MM.1S (cell line): ENCODE results near the gene MYBPC3.

ENCODE experiments used
- DNase-seq: peaks from one replicate; pipeline ENCODE4 v3.0.0-alpha.2; 2015
- H2AFZ ChIP-seq: fragments of 300-600 bp; sonication (generic); 2 replicates; pipeline ENCODE4 v1.6.0; 2016; ENCODE audit warnings: antibody characterized with exemption, low read length
- H3F3A ChIP-seq: fragments of 300-600 bp; sonication (generic); 2 replicates; pipeline ENCODE4 v1.6.1; 2016; ENCODE audit warnings: mild to moderate bottlenecking, antibody characterized with exemption, low read length, moderate library complexity, mixed read lengths; ENCODE audit not compliant: insufficient read depth
- H3K27ac ChIP-seq: fragments of 300-600 bp; sonication (generic); 2 replicates; pipeline ENCODE4 v1.5.1; 2016; ENCODE audit warnings: mild to moderate bottlenecking, low read length
- H3K27me3 ChIP-seq: fragments of 300-600 bp; sonication (generic); replicated peaks from 2 replicates; pipeline ENCODE4 v1.6.0; 2016; ENCODE audit warnings: low read length; ENCODE audit not compliant: insufficient read depth
- H3K36me3 ChIP-seq: fragments of 300-600 bp; sonication (generic); replicated peaks from 2 replicates; pipeline ENCODE4 v1.6.1; 2016; ENCODE audit warnings: mild to moderate bottlenecking, low read length, mixed read lengths; ENCODE audit not compliant: insufficient read depth
- H3K4me1 ChIP-seq: fragments of 300-600 bp; sonication (generic); 2 replicates; pipeline ENCODE4 v1.6.1; 2016; ENCODE audit warnings: low read length, mixed read lengths
- H3K4me2 ChIP-seq: fragments of 300-600 bp; sonication (generic); 2 replicates; pipeline ENCODE4 v1.6.0; 2016; ENCODE audit warnings: low read depth, low read length
- H3K4me3 ChIP-seq: fragments of 300-600 bp; sonication (generic); 2 replicates; pipeline ENCODE4 v1.5.1; 2016; ENCODE audit warnings: low read length, mixed read lengths
- H3K79me2 ChIP-seq: fragments of 300-600 bp; sonication (generic); 2 replicates; pipeline ENCODE4 v1.6.1; 2016; ENCODE audit warnings: mixed run types, low read length, mixed read lengths
- H3K9ac ChIP-seq: fragments of 300-600 bp; sonication (generic); 2 replicates; pipeline ENCODE4 v1.6.1; 2016; ENCODE audit warnings: low read length, mixed read lengths
- H3K9me2 ChIP-seq: fragments of 300-600 bp; sonication (generic); replicated peaks from 2 replicates; pipeline ENCODE4 v1.6.1; 2016; ENCODE audit warnings: mild to moderate bottlenecking, low read length, mixed read lengths; ENCODE audit not compliant: insufficient read depth
- H3K9me3 ChIP-seq: fragments of 300-600 bp; sonication (generic); replicated peaks from 2 replicates; pipeline ENCODE4 v1.6.1; 2016; ENCODE audit warnings: mild to moderate bottlenecking, low read length, mixed read lengths; ENCODE audit not compliant: insufficient read depth
- H4K20me1 ChIP-seq: fragments of 300-600 bp; sonication (generic); 2 replicates; pipeline ENCODE4 v1.6.1; 2016; ENCODE audit warnings: mild to moderate bottlenecking, low read length, moderate library complexity, mixed read lengths; ENCODE audit not compliant: insufficient read depth
- EZH2 ChIP-seq: fragments of 300-600 bp; sonication (generic); optimal IDR thresholded peaks from 2 replicates; pipeline ENCODE3; 2017; ENCODE audit warnings: low read depth, mild to moderate bottlenecking, antibody characterized with exemption, low read length, mixed read lengths
- EZH2phosphoT487 ChIP-seq: fragments of 300-600 bp; sonication (generic); IDR thresholded peaks from 2 replicates; pipeline ENCODE4 v1.6.1; 2018; ENCODE audit warnings: antibody characterized with exemption, low read length
- TF ChIP-seq, protein P1 (sequence below): fragments of 300-600 bp; sonication (generic); IDR thresholded peaks from 2 replicates; pipeline ENCODE4 v1.5.1; 2016; ENCODE audit warnings: antibody characterized with exemption, low read length, mixed read lengths

Gene MYBPC3

DNA sequence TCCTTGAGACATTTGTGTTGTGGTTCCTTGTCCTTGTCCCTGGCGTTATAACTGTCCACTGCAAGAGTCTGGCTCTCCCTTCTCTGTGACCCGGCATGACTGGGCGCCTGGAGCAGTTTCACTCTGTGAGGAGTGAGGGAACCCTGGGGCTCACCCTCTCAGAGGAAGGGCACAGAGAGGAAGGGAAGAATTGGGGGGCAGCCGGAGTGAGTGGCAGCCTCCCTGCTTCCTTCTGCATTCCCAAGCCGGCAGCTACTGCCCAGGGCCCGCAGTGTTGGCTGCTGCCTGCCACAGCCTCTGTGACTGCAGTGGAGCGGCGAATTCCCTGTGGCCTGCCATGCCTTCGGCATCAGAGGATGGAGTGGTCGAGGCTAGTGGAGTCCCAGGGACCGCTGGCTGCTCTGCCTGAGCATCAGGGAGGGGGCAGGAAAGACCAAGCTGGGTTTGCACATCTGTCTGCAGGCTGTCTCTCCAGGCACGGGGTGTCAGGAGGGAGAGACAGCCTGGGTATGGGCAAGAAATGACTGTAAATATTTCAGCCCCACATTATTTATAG lies 23.0 kb downstream of the MYBPC3 start:
- Histone ChIP-seq H3K4me1 (no peaks in the 10 kb centered on the region), H3K9me2 (no peaks in the 10 kb centered on the region), H3K9me3 (no peaks in the 10 kb centered on the region), H3K4me3 (no peak overlapping the region), H3K9ac (no peak overlapping the region), H3K4me2 (no peak overlapping the region), H3K27ac (no peak overlapping the region), H2AFZ (no peak overlapping the region), H3K79me2 (no peaks in the 10 kb centered on the region), H3F3A (no peaks in the 10 kb centered on the region), H3K27me3 (no peaks in the 10 kb centered on the region), H3K36me3 (no peaks in the 10 kb centered on the region), H4K20me1 (no peaks in the 10 kb centered on the region)
- no peak for DNase-seq
- TF ChIP-seq EZH2: no peak
- TF ChIP-seq, protein P1, sequence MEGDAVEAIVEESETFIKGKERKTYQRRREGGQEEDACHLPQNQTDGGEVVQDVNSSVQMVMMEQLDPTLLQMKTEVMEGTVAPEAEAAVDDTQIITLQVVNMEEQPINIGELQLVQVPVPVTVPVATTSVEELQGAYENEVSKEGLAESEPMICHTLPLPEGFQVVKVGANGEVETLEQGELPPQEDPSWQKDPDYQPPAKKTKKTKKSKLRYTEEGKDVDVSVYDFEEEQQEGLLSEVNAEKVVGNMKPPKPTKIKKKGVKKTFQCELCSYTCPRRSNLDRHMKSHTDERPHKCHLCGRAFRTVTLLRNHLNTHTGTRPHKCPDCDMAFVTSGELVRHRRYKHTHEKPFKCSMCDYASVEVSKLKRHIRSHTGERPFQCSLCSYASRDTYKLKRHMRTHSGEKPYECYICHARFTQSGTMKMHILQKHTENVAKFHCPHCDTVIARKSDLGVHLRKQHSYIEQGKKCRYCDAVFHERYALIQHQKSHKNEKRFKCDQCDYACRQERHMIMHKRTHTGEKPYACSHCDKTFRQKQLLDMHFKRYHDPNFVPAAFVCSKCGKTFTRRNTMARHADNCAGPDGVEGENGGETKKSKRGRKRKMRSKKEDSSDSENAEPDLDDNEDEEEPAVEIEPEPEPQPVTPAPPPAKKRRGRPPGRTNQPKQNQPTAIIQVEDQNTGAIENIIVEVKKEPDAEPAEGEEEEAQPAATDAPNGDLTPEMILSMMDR: no peak
- TF ChIP-seq EZH2phosphoT487: no peak

DNA sequence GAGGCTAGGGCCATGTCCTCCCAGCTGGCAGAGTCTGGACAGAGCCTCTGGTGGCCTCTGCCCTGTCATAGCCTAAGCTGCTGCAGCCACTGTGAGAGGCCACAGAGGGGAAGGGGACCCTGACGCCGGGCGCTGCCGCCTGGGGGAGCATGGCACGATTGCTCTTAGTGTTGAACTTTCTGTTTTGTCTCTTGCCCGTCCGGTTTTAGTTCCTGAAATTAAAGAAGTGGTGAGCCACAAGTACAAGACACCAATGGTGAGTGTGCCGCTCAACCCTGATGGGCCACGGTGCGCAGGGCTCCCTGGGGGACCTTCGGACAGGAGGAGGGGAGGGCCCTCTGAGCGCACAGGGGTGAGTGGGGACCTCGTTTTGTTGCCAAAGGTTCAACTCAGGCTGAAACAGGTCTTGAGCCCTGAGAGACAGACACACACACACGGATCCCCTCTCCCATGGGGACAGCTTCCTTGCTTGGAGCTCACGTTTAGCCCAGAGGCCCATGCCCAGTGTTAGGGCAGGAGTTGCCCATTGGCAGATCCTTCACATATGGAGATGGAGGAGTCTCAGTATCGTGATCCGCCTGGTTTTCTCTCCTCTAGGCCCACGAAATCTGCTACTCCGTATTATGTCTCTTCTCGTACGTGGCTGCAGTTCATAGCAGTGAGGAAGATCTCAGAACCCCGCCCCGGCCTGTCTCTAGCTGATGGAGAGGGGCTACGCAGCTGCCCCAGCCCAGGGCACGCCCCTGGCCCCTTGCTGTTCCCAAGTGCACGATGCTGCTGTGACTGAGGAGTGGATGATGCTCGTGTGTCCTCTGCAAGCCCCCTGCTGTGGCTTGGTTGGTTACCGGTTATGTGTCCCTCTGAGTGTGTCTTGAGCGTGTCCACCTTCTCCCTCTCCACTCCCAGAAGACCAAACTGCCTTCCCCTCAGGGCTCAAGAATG lies 23.8 kb downstream of the MYBPC3 start:
- no peaks in the 10 kb centered on the region for H3K79me2 ChIP-seq
- H3K27me3 ChIP-seq: no peaks in the 10 kb centered on the region
- no peaks in the 10 kb centered on the region for H3K36me3 ChIP-seq
- H4K20me1 ChIP-seq: no peaks in the 10 kb centered on the region
- no peak overlapping the region for H3K4me2 ChIP-seq
- H3K9ac ChIP-seq: no peak overlapping the region
- no peak overlapping the region for H3K27ac ChIP-seq
- H3F3A ChIP-seq: no peaks in the 10 kb centered on the region
- H3K4me3 ChIP-seq: no peak overlapping the region
- H2AFZ ChIP-seq: no peak overlapping the region
- H3K9me2 ChIP-seq: no peaks in the 10 kb centered on the region
- TF ChIP-seq EZH2 (no peak), EZH2phosphoT487 (no peak)
- TF ChIP-seq, protein P1: no peak
- no peaks in the 10 kb centered on the region for H3K4me1 ChIP-seq
- H3K9me3 ChIP-seq: no peaks in the 10 kb centered on the region
- DNase-seq: no peak

DNA sequence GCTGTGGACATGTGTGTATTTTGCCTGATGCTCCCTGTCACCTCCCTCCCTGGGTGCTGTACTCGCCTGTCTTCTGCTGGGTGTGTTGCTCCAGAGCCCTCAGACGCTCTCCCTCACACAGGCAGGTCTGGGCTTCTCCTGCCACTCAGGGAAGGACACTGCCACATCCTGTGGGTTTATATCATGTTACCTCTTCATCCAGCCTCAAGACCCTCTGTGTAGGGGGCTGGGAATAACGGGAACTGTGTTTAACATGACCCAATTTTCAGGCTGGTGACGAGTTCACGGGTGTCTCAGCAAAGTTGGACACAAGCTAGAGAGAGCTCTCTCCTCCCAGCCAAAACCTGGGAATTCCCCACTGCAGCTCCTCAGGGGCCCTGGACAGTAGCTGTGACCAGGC lies 24.6 kb downstream of the MYBPC3 start:
- no peaks in the 10 kb centered on the region for H3F3A ChIP-seq
- no peaks in the 10 kb centered on the region for H3K27me3 ChIP-seq
- H3K4me3 ChIP-seq: no peak overlapping the region
- no peak overlapping the region for H3K4me2 ChIP-seq
- no peaks in the 10 kb centered on the region for H3K9me3 ChIP-seq
- TF ChIP-seq, protein P1: no peak
- TF ChIP-seq EZH2phosphoT487: no peak
- no peak for TF ChIP-seq EZH2
- H3K36me3 ChIP-seq: no peaks in the 10 kb centered on the region
- H3K79me2 ChIP-seq: no peaks in the 10 kb centered on the region
- H3K9ac ChIP-seq: no peak overlapping the region
- no peaks in the 10 kb centered on the region for H3K4me1 ChIP-seq
- H2AFZ ChIP-seq: no peak overlapping the region
- DNase-seq: no peak
- no peaks in the 10 kb centered on the region for H3K9me2 ChIP-seq
- H3K27ac ChIP-seq: no peak overlapping the region
- no peaks in the 10 kb centered on the region for H4K20me1 ChIP-seq
